ENCODE data around the gene LCE7A. TPM values are rescaled to one million over a fixed set of nuclear protein-coding genes. Genes with fewer than 3 reads are reported as not detected.

LCE7A gene
- total RNA-seq, 1 experiment from 2014 or later: not detected

DNA sequence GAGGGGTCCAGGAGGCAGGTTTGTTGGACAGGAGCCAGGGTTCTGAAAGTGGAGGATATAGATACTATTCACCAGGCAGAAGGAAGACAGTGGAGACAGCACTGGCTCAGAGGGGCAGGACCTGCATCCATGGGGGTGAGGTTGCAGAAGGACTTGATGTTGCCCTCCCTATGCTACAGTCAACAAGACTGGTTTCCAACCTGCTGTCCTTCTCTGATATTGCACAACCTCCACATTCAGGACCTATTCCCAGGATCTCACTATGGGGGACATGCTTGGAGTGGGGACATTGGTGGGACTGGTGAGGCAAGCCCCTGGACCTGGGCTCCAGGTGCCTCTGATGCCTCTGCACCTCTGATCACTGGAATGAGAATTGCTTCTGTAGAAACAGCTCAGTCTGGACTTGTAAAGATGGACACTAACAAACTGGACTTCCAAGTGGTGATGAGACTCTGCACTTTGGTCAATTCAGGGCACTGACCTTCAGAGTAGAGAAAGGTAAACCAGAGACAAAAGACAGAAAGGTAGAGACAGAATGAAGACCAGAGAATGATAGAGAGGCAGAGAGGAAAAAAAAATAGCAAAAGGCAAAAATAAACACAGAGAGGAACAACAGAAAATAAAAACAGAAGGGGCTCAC lies 19.9 kb downstream of the LCE7A start:
- CTCF ChIA-PET: interaction anchor here (1.3 to 3.6 kb wide), 3 partner anchors 10 to 313 kb away, joined by 4 to 60 read pairs (median 4); no protein-coding TSS in a partner anchor
- Mint-ChIP-seq H3K4me3 (no peak overlapping the region), H3K27ac (no peak overlapping the region), H3K36me3 (peaks cover 3% of the 10 kb centered on the region), H3K4me1 (no peaks in the 10 kb centered on the region), H3K9me3 (peaks cover 32% of the 10 kb centered on the region), H3K27me3 (ENCODE audit: low read depth) (no peaks in the 10 kb centered on the region; the same call in 1 of the 2 replicates)
- ATAC-seq (no peak), DNase-seq (ENCODE audit: low spot score) (no peak)
- TF ChIP-seq TP53 (CRISPR knock-in tag; IDR thresholded peaks at IDR 0.05): no peak
- TF ChIP-seq RELA (CRISPR knock-in tag; IDR thresholded peaks at IDR 0.05; ENCODE audit: borderline replicate concordance): no peak
- TF ChIP-seq GRHL2 (CRISPR knock-in tag; IDR thresholded peaks at IDR 0.05; ENCODE audit: insufficient replicate concordance, severe bottlenecking): no peak
- no peak for TF ChIP-seq ZNF396 (CRISPR knock-in tag; IDR thresholded peaks at IDR 0.05; ENCODE audit: borderline replicate concordance)
- TF ChIP-seq, protein P1, sequence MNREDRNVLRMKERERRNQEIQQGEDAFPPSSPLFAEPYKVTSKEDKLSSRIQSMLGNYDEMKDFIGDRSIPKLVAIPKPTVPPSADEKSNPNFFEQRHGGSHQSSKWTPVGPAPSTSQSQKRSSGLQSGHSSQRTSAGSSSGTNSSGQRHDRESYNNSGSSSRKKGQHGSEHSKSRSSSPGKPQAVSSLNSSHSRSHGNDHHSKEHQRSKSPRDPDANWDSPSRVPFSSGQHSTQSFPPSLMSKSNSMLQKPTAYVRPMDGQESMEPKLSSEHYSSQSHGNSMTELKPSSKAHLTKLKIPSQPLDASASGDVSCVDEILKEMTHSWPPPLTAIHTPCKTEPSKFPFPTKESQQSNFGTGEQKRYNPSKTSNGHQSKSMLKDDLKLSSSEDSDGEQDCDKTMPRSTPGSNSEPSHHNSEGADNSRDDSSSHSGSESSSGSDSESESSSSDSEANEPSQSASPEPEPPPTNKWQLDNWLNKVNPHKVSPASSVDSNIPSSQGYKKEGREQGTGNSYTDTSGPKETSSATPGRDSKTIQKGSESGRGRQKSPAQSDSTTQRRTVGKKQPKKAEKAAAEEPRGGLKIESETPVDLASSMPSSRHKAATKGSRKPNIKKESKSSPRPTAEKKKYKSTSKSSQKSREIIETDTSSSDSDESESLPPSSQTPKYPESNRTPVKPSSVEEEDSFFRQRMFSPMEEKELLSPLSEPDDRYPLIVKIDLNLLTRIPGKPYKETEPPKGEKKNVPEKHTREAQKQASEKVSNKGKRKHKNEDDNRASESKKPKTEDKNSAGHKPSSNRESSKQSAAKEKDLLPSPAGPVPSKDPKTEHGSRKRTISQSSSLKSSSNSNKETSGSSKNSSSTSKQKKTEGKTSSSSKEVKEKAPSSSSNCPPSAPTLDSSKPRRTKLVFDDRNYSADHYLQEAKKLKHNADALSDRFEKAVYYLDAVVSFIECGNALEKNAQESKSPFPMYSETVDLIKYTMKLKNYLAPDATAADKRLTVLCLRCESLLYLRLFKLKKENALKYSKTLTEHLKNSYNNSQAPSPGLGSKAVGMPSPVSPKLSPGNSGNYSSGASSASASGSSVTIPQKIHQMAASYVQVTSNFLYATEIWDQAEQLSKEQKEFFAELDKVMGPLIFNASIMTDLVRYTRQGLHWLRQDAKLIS (CRISPR knock-in tag; IDR thresholded peaks at IDR 0.05; ENCODE audit: borderline replicate concordance): no peak
- TF ChIP-seq MXD4 (CRISPR knock-in tag; IDR thresholded peaks at IDR 0.05; ENCODE audit: borderline replicate concordance): no peak
- TF ChIP-seq IRF2 (CRISPR knock-in tag; IDR thresholded peaks at IDR 0.05; ENCODE audit: borderline replicate concordance, low read depth): no peak
- no peak for TF ChIP-seq FOXP1 (CRISPR knock-in tag; IDR thresholded peaks at IDR 0.05; ENCODE audit: borderline replicate concordance)
- TF ChIP-seq NFATC4 (CRISPR knock-in tag; IDR thresholded peaks at IDR 0.05): no peak
- no peak for TF ChIP-seq PRRX2 (CRISPR knock-in tag; IDR thresholded peaks at IDR 0.05)
- TF ChIP-seq, protein P2, sequence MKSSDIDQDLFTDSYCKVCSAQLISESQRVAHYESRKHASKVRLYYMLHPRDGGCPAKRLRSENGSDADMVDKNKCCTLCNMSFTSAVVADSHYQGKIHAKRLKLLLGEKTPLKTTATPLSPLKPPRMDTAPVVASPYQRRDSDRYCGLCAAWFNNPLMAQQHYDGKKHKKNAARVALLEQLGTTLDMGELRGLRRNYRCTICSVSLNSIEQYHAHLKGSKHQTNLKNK (CRISPR knock-in tag; IDR thresholded peaks at IDR 0.05): no peak
- no peak for TF ChIP-seq CBFB (CRISPR knock-in tag; IDR thresholded peaks at IDR 0.05; ENCODE audit: low read depth)
- no peak for TF ChIP-seq NR1H2 (CRISPR knock-in tag; IDR thresholded peaks at IDR 0.05)
- no peak for TF ChIP-seq FOXJ3 (CRISPR knock-in tag; IDR thresholded peaks at IDR 0.05; ENCODE audit: borderline replicate concordance)
- TF ChIP-seq USF2 (CRISPR knock-in tag; IDR thresholded peaks at IDR 0.05): no peak
- TF ChIP-seq NR3C1 (CRISPR knock-in tag; conservative IDR thresholded peaks at IDR 0.05; ENCODE audit: low read depth): no peak
- TF ChIP-seq, protein P3, sequence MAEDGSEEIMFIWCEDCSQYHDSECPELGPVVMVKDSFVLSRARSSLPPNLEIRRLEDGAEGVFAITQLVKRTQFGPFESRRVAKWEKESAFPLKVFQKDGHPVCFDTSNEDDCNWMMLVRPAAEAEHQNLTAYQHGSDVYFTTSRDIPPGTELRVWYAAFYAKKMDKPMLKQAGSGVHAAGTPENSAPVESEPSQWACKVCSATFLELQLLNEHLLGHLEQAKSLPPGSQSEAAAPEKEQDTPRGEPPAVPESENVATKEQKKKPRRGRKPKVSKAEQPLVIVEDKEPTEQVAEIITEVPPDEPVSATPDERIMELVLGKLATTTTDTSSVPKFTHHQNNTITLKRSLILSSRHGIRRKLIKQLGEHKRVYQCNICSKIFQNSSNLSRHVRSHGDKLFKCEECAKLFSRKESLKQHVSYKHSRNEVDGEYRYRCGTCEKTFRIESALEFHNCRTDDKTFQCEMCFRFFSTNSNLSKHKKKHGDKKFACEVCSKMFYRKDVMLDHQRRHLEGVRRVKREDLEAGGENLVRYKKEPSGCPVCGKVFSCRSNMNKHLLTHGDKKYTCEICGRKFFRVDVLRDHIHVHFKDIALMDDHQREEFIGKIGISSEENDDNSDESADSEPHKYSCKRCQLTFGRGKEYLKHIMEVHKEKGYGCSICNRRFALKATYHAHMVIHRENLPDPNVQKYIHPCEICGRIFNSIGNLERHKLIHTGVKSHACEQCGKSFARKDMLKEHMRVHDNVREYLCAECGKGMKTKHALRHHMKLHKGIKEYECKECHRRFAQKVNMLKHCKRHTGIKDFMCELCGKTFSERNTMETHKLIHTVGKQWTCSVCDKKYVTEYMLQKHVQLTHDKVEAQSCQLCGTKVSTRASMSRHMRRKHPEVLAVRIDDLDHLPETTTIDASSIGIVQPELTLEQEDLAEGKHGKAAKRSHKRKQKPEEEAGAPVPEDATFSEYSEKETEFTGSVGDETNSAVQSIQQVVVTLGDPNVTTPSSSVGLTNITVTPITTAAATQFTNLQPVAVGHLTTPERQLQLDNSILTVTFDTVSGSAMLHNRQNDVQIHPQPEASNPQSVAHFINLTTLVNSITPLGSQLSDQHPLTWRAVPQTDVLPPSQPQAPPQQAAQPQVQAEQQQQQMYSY (CRISPR knock-in tag; IDR thresholded peaks at IDR 0.05): no peak
- POLR2A ChIA-PET: no interaction called here

Data from WTC11 (cell line).